ENCODE results near the gene ZDHHC11.

ZDHHC11 gene

GRCh38 chr5:763998-764781, 86.6 kb downstream of the ZDHHC11 start:
- in situ Hi-C loops (cut with HindIII; ENCODE audit: low sequenced_read_pairs), result loop anchor here (25.0 kb wide), 1 partner anchor 252 kb away; the partner anchor contains the start of gene SLC9A3

GRCh38 chr5:763397-763796, 87.4 kb downstream of the ZDHHC11 start:
- in situ Hi-C loops (cut with HindIII; ENCODE audit: low sequenced_read_pairs), result loop anchor here (25.0 kb wide), 1 partner anchor 251 kb away; the partner anchor contains the start of gene SLC9A3

GRCh38 chr5:762996-763395, 87.8 kb downstream of the ZDHHC11 start:
- in situ Hi-C loops (cut with HindIII; ENCODE audit: low sequenced_read_pairs), result loop anchor here (25.0 kb wide), 1 partner anchor 251 kb away; the partner anchor contains the start of gene SLC9A3

- in situ Hi-C loops (cut with HindIII; ENCODE audit: low sequenced_read_pairs), result loop anchor here (25.0 kb wide), 1 partner anchor 250 kb away; the partner anchor contains the start of gene SLC9A3
Observed at GRCh38 chr5:761854-762710, 88.7 kb downstream of the ZDHHC11 start.

GRCh38 chr5:761059-761771, 89.6 kb downstream of the ZDHHC11 start:
- in situ Hi-C loops (cut with HindIII; ENCODE audit: low sequenced_read_pairs), result loop anchor here (25.0 kb wide), 1 partner anchor 249 kb away; the partner anchor contains the start of gene SLC9A3

GRCh38 chr5:760363-761058, 90.3 kb downstream of the ZDHHC11 start:
- in situ Hi-C loops (cut with HindIII; ENCODE audit: low sequenced_read_pairs), result loop anchor here (25.0 kb wide), 1 partner anchor 248 kb away; the partner anchor contains the start of gene SLC9A3

GRCh38 chr5:759781-760362, 90.9 kb downstream of the ZDHHC11 start:
- in situ Hi-C loops (cut with HindIII; ENCODE audit: low sequenced_read_pairs), result loop anchor here (25.0 kb wide), 1 partner anchor 248 kb away; the partner anchor contains the start of gene SLC9A3

GRCh38 chr5:759111-759751, 91.6 kb downstream of the ZDHHC11 start:
- in situ Hi-C loops (cut with HindIII; ENCODE audit: low sequenced_read_pairs), result loop anchor here (25.0 kb wide), 1 partner anchor 247 kb away; the partner anchor contains the start of gene SLC9A3

GRCh38 chr5:758698-759053, 92.1 kb downstream of the ZDHHC11 start:
- in situ Hi-C loops (cut with HindIII; ENCODE audit: low sequenced_read_pairs), result loop anchor here (25.0 kb wide), 1 partner anchor 246 kb away; the partner anchor contains the start of gene SLC9A3

- in situ Hi-C loops (cut with HindIII; ENCODE audit: low sequenced_read_pairs), result loop anchor here (25.0 kb wide), 1 partner anchor 246 kb away; the partner anchor contains the start of gene SLC9A3
Observed at GRCh38 chr5:757931-758697, 92.7 kb downstream of the ZDHHC11 start.

GRCh38 chr5:757346-757930, 93.3 kb downstream of the ZDHHC11 start:
- in situ Hi-C loops (cut with HindIII; ENCODE audit: low sequenced_read_pairs), result loop anchor here (25.0 kb wide), 1 partner anchor 245 kb away; the partner anchor contains the start of gene SLC9A3

- in situ Hi-C loops (cut with HindIII; ENCODE audit: low sequenced_read_pairs), result loop anchor here (25.0 kb wide), 1 partner anchor 245 kb away; the partner anchor contains the start of gene SLC9A3
Observed at GRCh38 chr5:756865-757345, 93.9 kb downstream of the ZDHHC11 start.

GRCh38 chr5:756171-756570, 94.6 kb downstream of the ZDHHC11 start:
- in situ Hi-C loops (cut with HindIII; ENCODE audit: low sequenced_read_pairs), result loop anchor here (25.0 kb wide), 1 partner anchor 244 kb away; the partner anchor contains the start of gene SLC9A3

- in situ Hi-C loops (cut with HindIII; ENCODE audit: low sequenced_read_pairs), result loop anchor here (25.0 kb wide), 1 partner anchor 242 kb away; the partner anchor contains the start of gene SLC9A3
Observed at GRCh38 chr5:754143-754632, 96.6 kb downstream of the ZDHHC11 start.

GRCh38 chr5:753567-754142, 97.1 kb downstream of the ZDHHC11 start:
- in situ Hi-C loops (cut with HindIII; ENCODE audit: low sequenced_read_pairs), result loop anchor here (25.0 kb wide), 1 partner anchor 241 kb away; the partner anchor contains the start of gene SLC9A3

- in situ Hi-C loops (cut with HindIII; ENCODE audit: low sequenced_read_pairs), result loop anchor here (25.0 kb wide), 1 partner anchor 240 kb away; the partner anchor contains the start of gene SLC9A3
Observed at GRCh38 chr5:752532-753115, 98.2 kb downstream of the ZDHHC11 start.
